Hepatocyte (in vitro differentiated cells): Measurements from ENCODE around the gene SLC36A3.
"Not testable (repeated sequence)": the region's sequence is repeated elsewhere in the genome, so short reads cannot be mapped to it uniquely, and the experiment has no call there.

Source experiments
- CTCF ChIP-seq: fragments of 200-600 bp; sonication (generic); IDR thresholded peaks from 2 replicates; pipeline ENCODE4 v1.5.1; 2016; ENCODE audit warnings: antibody characterized with exemption, mild to moderate bottlenecking; ENCODE audit not compliant: poor library complexity
- EZH2 ChIP-seq: fragments of 200-600 bp; sonication (generic); IDR thresholded peaks from 2 replicates; pipeline ENCODE4 v1.6.1; 2016; ENCODE audit warnings: antibody characterized with exemption, mild to moderate bottlenecking, borderline replicate concordance

- not testable (repeated sequence) for TF ChIP-seq CTCF, EZH2
These were observed 63.2 kb downstream of the SLC36A3 start for GRCh38 chr5:151240268-151240835.
